G401.6 (cell line): ENCODE data around the gene FRS3.
"Not testable (repeated sequence)": the region's sequence is repeated elsewhere in the genome, so short reads cannot be mapped to it uniquely, and the experiment has no call there.

Source experiments
- FAIRE-seq: peaks from 2 replicates; lab custom pipeline; 2012; peaks lifted over from hg19 to GRCh38; lab: Jason Lieb, UNC

The FRS3 gene

DNA sequence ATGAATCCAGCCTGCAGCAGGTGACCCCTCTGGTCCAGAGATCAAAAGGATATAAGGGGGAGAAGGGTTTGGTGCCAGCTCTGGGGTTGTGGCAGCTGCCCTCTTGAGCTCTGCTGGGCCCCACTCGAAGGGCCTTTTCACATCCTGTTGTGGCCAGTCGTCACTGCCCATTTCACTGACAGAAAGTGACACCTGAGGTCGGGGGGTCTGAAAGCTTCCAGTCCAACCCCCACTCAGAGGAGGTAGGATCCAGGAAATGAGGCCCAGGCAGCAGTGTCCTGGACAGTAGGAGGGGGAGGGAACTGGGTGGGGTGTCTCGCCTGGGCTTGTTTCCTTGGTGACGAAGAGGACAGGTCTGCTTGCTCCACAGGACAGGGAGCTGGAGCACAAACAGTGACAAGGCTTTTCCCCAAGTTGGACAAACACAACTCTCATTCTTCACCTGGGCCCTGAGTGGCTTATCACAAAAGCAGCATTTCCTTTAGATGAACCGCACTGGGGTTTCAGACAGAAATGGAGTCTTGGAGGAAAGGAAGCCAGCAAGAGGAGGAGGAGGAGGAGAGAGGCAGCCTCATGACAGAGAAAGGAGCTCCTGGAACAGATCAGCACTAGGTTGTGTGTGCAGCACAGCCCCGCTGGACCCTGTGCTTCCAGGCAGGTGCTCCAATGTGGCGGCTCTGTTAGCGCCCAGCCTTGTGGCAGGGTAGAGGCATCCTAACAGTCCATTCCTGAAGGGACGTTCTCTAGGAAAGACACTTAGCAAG, 11.0 kb downstream of the FRS3 start:
- no peak for FAIRE-seq

DNA sequence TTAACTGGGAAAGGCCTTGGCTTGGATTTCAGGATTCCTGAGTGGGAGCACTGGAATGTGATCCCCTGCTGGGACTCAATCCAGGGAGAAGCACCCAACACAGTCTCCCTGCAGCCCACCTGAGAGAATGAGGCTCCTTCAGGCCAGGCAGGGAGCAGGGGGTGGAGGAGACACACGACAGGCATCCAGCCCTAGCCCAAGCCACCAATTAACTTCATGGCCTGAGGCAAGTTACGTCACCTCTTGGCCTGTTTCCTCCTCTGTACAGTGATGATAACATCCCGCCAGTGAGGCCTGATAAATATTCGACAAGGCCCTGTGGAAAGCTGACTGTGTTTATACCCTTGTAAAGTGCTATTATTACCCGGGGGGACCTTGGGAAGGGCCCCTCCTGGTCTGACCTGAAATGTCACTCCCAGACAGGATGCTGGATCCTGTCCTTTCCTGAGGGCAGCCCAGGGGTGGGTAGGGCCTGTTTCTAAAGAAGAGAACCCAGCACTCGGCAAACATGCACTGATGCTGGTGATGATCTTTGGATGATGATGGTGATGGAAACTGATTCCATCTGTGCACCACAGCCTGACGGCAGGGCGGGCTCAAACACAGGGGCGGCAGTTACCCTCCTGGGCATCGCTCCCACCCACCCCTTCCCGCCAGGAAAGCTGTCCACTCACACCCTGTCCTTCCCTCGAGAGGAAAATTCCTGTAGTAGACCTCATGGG, 12.4 kb downstream of the FRS3 start:
- FAIRE-seq, result no peak

DNA sequence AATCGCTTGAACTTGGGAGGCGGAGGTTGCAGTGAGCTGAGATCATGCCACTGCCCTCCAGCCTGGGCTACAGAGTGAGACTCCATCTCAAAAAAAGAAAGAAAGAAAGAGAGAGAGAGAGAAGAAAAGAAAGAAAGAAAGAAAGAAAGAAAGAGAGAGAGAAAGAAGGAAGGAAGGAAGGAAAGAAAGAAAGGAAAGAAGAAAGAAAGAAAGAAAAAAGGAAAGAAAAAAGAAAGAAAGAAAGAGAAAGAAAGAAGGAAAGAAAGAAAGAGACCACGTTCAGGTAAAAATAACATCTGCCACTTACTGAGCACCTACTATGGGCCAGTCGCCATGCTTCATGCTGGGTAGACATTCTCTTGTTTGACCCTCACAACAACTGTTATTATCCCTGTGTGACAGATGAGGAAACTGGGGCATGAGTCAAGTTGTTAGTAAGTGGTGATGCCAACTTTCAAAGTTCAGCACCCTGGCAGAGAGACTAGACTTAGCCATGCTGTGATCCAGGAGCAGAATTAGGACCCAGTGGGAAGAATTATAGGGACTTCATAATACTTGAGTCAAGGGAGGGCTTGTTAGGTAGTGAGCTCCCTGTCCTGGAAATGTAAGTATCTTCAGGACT, 13.5 kb downstream of the FRS3 start:
- FAIRE-seq, result not testable (repeated sequence)

DNA sequence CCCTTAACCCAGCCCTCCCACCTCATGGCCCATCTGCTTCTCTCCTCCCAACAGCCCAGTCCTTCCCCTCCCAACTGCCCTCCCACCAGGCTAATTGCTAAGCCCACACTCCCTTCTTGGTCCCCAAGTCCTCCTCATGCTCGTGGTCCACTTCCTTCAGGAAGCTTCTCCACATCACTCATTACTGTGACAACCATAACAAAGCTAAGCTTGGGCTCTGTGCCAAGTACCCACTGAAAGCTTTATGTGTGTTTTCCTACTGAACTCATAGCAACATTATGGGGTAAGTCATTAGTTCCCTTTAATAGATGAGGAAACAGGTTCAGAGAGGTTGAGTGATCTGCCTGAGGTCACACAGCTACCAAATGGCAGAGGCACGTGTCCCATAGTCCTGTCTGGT, 16.2 kb downstream of the FRS3 start:
- FAIRE-seq, result no peak

DNA sequence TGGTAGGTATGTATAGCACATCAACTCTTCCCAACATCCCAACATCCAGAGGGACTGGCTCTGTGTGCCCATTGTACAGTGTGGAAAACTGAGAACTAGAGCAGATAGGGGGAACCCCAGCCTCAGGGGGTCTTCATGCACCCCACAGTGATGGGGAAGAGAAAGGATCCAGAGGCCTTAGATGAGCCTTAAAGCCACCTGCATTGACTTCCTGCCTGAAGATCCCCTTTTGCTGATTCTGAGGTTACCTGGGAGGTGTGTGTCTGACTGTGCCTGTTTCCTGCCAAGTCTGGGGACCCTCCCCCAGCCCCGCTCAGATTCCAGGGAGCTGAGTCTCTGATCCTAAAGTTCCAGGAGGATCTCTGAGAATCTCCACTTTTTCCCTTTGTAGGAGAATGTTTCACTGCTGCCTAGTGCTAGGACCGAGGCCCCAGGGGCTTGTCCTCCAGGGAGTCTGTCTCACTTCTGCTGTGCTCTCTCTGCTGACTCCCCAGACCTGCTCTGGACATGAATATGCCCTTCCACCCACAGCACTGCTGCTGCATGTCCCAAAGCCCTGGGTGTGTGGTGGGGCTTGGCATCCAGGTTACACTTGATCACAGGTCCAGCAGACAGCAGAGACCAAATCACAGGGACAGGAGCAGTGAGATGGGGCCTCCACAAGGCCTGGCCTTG, 19.7 kb downstream of the FRS3 start:
- FAIRE-seq, result no peak

DNA sequence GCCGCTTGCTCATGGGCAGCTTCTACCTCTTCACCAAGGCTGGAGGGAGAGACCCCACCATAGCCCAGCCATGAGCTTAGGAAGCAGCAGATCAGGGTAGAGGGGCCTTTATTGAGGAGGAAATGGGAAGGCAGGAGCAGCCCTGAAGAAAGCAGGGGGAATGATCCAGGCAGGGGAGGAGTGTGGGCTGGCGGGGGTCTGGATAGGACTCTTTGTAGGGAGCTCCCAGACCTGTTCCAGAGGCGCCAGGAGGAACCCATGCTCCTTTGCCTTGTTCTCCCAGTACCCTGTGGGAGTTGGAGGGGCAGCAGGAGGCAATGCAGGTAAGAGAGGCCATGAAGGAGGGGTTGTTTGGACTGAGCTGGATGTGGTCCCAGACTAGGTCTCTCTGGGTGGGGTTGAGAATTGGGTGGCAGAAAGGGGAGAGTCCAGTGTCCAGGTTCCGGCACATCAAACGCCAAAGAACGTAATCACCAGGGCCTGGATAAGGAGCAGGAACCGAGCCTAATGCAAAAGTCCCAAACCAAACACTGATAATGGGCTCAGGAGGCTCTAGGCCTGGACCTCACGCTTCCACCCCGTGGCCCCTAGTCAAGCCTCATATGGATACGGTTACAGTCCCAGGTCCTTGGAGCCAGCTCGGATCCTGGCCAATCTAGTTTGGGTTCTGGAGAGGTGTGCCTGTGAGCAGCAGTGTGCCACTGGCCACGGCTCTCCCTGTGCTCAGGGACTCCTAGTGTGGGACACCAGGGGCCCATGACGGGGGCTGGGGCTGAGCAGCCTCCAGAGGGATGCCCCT, 20.4 kb downstream of the FRS3 start:
- FAIRE-seq, result no peak

DNA sequence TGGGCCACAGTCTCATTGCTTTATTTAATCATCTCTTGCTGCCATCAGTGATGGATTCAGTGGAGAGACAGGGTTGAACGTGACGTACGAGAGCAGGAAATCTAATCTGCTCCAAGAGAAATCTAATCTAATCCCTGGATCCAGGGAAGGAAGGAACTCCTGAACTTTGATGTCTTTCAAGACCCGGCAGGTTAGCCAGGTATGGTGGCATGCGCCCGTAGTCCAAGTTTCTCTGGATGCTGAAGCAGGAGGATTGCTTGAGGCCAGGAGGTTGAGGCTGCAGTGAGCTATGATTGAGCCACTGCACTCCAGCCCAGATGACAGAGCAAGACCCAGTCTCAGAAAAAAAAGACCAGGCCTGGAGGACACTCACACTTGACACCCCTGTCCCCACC, 21.1 kb downstream of the FRS3 start:
- FAIRE-seq, result no peak

DNA sequence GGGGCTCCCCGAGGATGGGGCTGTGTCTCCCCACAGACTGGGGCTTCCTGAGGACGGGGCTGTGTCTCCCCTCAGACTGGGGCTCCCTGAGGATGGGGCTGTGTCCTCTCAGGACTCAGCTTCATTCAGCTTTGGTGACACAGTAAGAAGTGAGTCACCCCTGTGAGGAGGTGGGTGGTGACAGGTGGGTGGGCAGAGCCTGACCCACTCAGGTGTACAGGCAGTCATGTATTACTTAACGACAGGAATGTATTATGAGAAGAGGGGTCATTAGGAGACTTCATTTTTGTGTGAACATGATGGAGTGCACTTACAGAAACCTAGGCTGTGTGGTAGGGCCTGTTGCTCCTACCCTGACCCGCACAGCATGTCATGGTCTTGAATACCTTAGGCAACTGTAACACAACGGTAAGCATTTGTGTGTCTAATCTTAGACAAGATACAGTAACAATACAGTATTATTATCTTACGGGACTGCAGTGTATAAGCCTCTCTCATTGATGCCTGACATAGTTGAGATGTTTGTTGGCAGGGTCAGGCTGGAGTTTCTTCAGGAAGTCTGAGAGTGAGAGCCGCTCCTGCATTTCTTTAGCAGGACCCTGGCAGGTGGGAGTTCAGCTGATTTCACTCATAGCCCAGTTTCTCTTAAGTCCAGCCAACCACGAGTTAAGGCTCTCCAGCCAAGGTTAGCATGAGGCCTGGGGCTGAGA, 21.6 kb downstream of the FRS3 start:
- FAIRE-seq, result no peak

DNA sequence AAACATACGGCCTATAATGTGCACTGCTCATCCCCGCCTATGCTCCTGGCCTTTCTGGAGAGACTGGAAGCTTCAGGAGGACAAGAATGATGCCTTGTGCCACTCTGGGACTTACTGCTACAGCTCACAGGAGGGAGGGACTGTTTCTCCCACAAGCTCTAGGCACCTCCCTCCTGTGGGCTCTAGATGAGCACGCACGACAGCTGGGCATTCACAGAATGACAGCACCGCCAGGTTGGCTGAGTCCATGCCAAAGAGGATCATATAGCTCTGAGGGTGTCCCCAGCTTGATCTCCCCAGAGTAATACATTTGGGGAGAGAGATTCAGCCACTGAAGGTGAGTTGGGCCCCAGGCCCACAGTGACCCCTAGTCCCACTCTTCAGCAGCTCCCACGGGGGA, 22.4 kb downstream of the FRS3 start:
- FAIRE-seq, result no peak

DNA sequence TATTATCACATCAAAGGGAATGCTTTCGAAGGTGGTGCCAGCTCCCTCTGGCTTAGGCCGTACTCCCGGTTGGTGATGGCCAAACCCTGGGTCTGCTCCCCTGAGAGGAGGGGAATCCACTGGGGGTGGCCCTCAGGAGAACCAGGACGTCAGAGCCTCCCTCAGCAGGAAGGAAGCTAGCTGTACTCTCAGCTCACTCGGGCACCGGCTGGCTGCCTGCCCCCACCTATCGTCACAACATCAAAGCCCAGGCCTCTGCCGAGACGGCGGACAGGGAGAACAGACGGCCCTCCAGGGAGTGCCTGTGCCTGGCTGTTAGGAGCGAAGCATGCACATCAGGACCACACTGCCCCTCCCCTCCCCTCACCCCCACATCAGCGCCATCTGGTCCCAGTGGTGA, 23.3 kb downstream of the FRS3 start:
- no peak for FAIRE-seq

DNA sequence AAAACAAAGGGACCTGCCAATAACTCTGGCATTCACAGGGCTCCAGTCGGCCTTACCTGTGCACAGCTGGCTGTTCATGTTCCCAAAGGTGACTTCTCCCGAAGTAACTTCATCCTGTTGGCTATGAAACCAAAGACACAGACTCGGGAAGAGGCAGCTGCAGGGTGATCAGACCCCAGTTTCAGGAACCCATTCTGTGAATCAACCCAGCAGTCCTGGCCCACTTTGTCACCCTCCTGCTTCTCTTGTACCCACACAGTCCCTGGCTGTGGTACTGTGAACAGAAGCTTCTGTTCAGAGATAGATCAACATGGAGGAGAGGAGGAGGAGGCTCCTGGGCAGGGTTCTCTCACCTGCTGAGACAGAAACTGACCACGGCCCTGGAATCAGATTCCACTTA, 23.8 kb downstream of the FRS3 start:
- no peak for FAIRE-seq

DNA sequence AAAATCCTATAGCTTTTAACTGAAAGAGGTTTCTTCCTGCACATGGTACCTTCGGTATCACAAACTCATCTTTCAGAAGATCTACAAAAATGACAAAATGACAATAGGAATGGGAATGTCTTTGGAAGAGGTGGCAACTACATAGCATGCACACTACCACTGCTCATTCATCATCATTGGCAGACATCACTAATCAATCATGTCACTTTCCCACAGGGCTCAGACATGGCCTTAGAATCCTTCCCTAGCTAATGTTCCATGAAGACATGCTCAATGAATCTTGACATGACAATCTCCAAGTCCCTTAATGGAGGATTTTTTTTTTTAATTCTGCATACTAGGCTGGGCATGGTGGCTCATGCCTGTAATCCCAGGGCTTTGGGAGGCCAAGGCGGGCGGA, 29.3 kb downstream of the FRS3 start:
- no peak for FAIRE-seq

DNA sequence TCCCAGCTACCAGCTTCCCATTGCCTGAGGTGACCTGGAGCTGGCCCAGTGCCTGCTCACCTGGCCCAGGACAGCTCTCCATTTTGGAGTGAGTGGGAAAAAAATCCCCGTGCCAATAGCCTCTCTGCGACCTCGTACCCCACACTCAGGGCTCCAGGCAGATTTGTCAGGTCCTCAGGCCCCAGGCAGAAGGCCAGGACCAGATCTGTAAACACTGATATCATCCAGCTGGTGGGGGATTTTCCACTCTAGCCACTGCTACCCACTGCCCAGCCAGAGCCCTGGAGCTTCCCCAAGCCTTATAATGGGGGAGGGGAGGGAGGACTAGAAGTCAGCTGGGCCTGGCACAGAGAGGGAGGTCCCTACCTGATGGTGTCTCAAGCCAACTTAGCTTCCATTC, 31.2 kb downstream of the FRS3 start:
- FAIRE-seq, result no peak

DNA sequence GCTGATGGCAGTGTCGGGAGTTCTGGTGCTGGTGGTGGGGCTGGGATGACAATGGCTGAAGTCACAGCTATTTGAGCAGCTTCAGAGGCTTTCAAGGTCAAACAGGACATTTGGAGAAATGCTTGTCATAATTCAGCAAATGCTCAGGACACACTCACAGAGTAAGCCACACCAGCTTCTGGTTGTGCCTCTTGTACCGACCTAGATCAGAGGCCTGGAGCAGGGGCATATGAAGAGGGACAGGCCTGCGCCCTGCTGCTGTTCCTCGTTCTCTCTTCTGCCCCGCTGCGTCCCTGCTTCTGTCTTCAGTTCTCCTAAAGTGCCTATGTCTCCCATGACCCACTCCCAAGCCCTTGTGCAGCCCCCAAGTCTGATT, 31.6 kb downstream of the FRS3 start:
- FAIRE-seq, result no peak

DNA sequence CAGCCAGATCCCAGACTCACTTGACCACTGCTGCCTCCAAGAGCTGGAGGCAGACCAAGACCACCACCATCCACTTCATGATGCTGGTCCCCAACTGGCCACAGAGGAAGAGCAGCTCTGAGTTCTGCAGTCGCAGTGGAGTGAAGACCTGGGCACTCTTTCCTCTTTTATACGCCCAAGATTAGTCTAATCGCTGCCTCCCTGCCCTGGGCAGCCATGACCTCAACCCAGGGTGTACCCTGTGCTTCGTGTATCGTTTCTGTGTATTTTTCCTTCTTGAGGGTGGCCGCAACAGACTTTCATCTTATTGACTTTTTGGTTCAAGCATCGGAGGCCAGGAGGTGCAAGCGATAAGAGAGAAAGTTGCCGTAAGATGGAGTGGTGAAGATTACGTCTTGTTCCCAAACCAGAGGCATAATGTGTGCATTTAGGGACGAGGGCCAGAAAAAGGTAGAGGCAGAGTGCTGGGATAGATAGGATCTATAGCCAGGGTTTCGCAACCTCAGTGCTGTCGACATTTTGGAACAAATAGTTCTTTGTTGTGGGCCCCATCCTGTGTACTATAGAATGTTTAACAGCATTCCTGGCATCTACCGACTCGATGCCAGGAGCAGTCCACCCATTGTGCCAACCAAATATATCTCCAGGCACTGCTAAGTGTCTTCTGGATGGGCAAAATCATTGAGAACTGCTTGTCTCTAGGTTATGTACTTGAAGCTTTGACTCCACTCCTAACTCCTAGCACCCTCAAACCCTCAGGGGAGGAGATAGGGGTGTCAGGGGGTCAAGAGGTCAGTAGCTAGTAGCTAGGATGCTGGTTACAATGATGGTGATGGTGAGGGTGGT, 32.2 kb downstream of the FRS3 start, which contains the start of gene PGC:
Gene PGC, minus strand, starts transcription at position 142 of the 846 bp plus-strand sequence. Its CDS starts 63 bp downstream, at position 79.
- no peak for FAIRE-seq

DNA sequence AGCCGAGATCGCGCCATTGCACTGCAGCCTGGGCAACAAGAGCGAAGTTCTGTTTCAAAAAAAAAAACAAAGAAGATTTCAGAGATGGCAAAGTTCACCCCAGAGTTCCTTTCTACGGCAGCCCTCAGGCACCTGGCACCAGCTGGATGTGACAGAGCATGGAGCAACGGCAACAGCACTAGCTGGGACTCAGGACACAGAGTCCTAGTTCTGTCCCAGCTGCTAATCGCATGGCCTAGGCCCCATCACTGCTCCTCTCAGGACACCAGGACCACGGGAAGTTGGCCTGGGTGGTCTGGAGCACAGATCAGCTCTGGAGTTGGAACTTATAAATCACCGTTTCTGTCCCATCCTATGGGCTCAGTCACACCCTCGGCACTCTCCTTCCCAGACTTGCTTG, 33.6 kb downstream of the FRS3 start:
- FAIRE-seq, result no peak

DNA sequence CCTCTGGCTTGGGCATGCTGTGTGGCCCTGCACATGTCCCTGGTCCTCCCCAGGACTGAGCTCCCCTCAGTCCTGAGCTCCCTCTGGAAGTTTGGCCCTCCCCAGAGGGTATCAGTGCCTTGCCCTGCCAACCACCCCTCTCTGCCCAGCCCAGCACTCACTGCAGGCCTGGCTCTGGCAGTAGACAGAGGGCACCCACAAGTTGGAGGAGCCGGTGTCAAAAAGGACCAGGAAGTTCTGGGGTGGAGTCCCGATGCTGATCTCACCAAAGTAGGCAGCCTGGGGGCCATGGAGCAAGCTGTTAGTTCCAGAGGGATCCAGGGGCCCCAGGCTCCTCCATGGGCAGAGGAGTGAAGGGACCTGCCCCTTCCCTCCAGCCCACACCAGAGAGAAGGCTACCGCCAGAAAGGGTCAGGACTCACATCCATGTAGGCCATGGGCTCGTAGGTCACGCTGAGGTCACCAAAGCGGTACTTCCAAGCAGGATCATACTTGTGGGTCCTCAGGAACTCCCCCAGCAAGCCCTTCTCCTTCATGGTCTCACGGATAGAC, 35.4 kb downstream of the FRS3 start:
- no peak for FAIRE-seq

DNA sequence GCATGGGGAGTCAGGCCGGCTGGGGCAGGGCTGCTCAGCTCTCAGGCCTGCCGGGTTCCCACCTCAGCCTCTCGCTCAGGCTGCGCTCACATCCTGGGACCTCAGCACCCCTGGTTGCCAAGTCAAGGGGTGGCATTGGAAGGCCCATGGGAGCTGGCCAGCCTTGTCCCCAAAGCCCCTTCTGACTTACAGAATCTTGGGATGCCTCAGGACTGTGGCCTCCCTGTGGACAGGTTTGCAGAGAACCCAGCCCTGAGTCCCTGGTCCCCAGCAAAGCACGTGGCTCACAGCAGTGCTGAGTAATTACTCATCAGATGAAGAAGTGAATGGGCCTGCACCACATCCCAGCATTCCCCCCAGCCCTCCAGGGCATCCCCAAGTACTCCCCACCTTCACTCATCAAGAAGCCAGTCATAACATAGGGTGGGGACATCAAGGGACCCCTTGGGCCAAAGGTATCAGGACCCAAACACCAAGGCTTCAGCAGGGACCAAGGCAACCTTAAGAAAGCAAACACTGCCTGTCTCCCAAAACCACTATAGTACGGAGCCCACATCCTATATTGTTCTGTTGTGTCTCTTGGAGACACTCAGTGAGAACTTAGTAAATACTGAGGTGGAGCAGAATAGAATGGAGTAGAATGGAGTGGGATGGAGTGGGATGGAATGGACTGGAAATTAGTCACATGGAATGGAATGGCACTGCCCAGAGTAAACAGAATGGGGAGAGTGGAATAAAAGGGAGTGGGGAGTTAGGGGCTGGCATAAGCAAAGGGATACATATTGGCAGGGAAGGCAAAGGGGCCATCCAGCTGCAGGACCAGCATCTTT, 36.1 kb downstream of the FRS3 start:
- FAIRE-seq, result no peak
